DND-41 (cell line): Measurements from ENCODE around the gene DNAH11.

Source experiments
- ATAC-seq: fragments of 200-7000 bp; cut with Tn5 transposase; 3 replicates; pipeline ENCODE4 v1.9.1; 2021; ENCODE audit warnings: low read depth; ENCODE audit not compliant: insufficient read depth
- DNase-seq: peaks from one replicate; pipeline ENCODE4 v3.0.0-alpha.2; 2020
- H2AFZ ChIP-seq: 2 replicates; pipeline ENCODE4 v1.6.0; 2012; ENCODE audit warnings: low read depth, low read length
- H3K27ac ChIP-seq: 2 replicates; pipeline ENCODE4 v1.5.1; 2012; ENCODE audit warnings: low read length, inconsistent platforms
- H3K27me3 ChIP-seq: fragments of 200-600 bp; sonication (generic); 2 replicates; pipeline ENCODE4 v1.6.0; 2012; ENCODE audit warnings: low read length, mild to moderate bottlenecking, inconsistent platforms; ENCODE audit not compliant: insufficient read depth, poor library complexity
- H3K36me3 ChIP-seq: 2 replicates; pipeline ENCODE4 v1.5.1; 2012; ENCODE audit warnings: low read length, inconsistent platforms; ENCODE audit not compliant: insufficient read depth
- H3K4me1 ChIP-seq: 2 replicates; pipeline ENCODE4 v1.5.1; 2012; ENCODE audit warnings: mild to moderate bottlenecking, low read length; ENCODE audit not compliant: insufficient read depth
- H3K4me2 ChIP-seq: 2 replicates; pipeline ENCODE4 v1.6.0; 2012; ENCODE audit warnings: mild to moderate bottlenecking, moderate library complexity, low read length, inconsistent platforms; ENCODE audit not compliant: insufficient read depth
- H3K4me3 ChIP-seq, 2 experiments: fragments of 200-600 bp in 1 of 2; shearing (Covaris generic) in 1 of 2; 2 replicates each; pipeline ENCODE4 v1.5.1; 2012 to 2016; ENCODE audit warnings: inconsistent platforms in 2 of 2, low read length in 2 of 2, mild to moderate bottlenecking in 2 of 2, low read depth in 1 of 2, moderate library complexity in 1 of 2
- H3K79me2 ChIP-seq: 2 replicates; pipeline ENCODE4 v1.6.0; 2012; ENCODE audit warnings: low read length, inconsistent platforms; ENCODE audit not compliant: insufficient read depth
- H3K9ac ChIP-seq: 2 replicates; pipeline ENCODE4 v1.6.0; 2012; ENCODE audit warnings: low read depth, mild to moderate bottlenecking, inconsistent platforms, low read length, moderate library complexity
- H3K9me3 ChIP-seq: 2 replicates; pipeline ENCODE4 v1.5.1; 2012; ENCODE audit warnings: low read length, moderate library complexity, mild to moderate bottlenecking, inconsistent platforms; ENCODE audit not compliant: insufficient read depth, severe bottlenecking
- H4K20me1 ChIP-seq: 2 replicates; pipeline ENCODE4 v1.6.0; 2012; ENCODE audit warnings: low read length; ENCODE audit not compliant: insufficient read depth
- CTCF ChIP-seq: IDR thresholded peaks from 2 replicates; pipeline ENCODE4 v1.5.1; 2012; ENCODE audit warnings: borderline replicate concordance, low read length, moderate library complexity, mild to moderate bottlenecking; ENCODE audit not compliant: poor library complexity, severe bottlenecking; ENCODE audit errors: extremely low read depth
- EZH2 ChIP-seq: IDR thresholded peaks from 3 replicates; pipeline ENCODE4 v1.6.1; 2012; ENCODE audit warnings: borderline replicate concordance, low read depth, mild to moderate bottlenecking, moderate library complexity, low read length, inconsistent platforms; ENCODE audit not compliant: severe bottlenecking

The DNAH11 gene

GRCh38 chr7:21771266-21771665 lies 228.4 kb downstream of the DNAH11 start:
- Histone ChIP-seq H4K20me1 (no peaks in the 10 kb centered on the region), H3K4me3 (no peak overlapping the region), H3K36me3 (no peaks in the 10 kb centered on the region), H3K4me1 (no peaks in the 10 kb centered on the region), H3K4me2 (no peak overlapping the region), H3K79me2 (no peaks in the 10 kb centered on the region), H3K9ac (no peak overlapping the region), H3K27ac (no peak overlapping the region), H2AFZ (no peak overlapping the region), H3K9me3 (no peaks in the 10 kb centered on the region), H3K27me3 (peaks cover 10% of the 10 kb centered on the region)
- ATAC-seq (no peak), DNase-seq (no peak)
- TF ChIP-seq CTCF (no peak), EZH2 (no peak)

- Histone ChIP-seq H3K4me1 (no peaks in the 10 kb centered on the region), H3K4me3 (no peak overlapping the region), H3K36me3 (no peaks in the 10 kb centered on the region), H2AFZ (no peak overlapping the region), H3K9me3 (no peaks in the 10 kb centered on the region), H3K9ac (no peak overlapping the region), H3K79me2 (no peaks in the 10 kb centered on the region), H3K4me2 (no peak overlapping the region), H4K20me1 (no peaks in the 10 kb centered on the region), H3K27ac (no peak overlapping the region), H3K27me3 (peaks cover 9% of the 10 kb centered on the region)
- no peak for DNase-seq
- no peak for TF ChIP-seq CTCF
- no peak for TF ChIP-seq EZH2
- ATAC-seq: no peak
Observed at GRCh38 chr7:21771906-21772610, 229.2 kb downstream of the DNAH11 start.

GRCh38 chr7:21773326-21773725 lies 230.5 kb downstream of the DNAH11 start:
- no peaks in the 10 kb centered on the region for H3K79me2 ChIP-seq
- H3K4me3 ChIP-seq: no peak overlapping the region
- H3K9me3 ChIP-seq: no peaks in the 10 kb centered on the region
- no peak overlapping the region for H3K9ac ChIP-seq
- peaks cover 2% of the 10 kb centered on the region for H3K27me3 ChIP-seq
- TF ChIP-seq CTCF (no peak), EZH2 (no peak)
- ATAC-seq: no peak
- H3K4me2 ChIP-seq: no peak overlapping the region
- H3K4me1 ChIP-seq: no peaks in the 10 kb centered on the region
- no peaks in the 10 kb centered on the region for H4K20me1 ChIP-seq
- no peaks in the 10 kb centered on the region for H3K36me3 ChIP-seq
- H2AFZ ChIP-seq: no peak overlapping the region
- no peak for DNase-seq
- no peak overlapping the region for H3K27ac ChIP-seq
